Medulla oblongata (tissue), 1 donor: ENCODE results near the gene MYCBP2.
"Not testable (repeated sequence)": the region's sequence is repeated elsewhere in the genome, so short reads cannot be mapped to it uniquely, and the experiment has no call there.

Source experiments
- DNase-seq: peaks from one replicate; pipeline ENCODE4 v3.0.0-alpha.2; 2015; ENCODE audit errors: extremely low spot score

MYCBP2 gene

DNA sequence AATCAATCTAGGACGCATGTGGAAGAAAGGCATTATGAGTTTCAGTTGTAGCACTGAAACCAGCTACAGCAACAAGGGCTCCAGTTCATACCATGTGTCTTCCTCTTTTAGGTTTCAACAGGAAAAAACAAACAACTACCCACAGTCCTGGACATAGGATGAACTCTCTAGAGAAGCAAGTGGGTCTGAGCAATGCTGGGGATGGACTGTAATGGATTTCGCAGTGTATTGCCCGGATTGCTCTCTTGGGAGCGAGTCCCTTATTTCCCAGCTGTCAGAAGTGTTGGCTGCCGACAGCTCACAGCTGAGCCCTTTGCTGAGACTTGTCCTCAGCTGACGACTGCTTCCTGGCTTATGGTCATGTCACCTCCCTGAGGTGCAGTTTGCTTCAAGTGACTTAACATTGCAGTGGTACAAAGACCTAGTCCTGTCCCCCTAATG lies 12.1 kb upstream of the MYCBP2 start:
- DNase-seq, result peak; percentile 59

DNA sequence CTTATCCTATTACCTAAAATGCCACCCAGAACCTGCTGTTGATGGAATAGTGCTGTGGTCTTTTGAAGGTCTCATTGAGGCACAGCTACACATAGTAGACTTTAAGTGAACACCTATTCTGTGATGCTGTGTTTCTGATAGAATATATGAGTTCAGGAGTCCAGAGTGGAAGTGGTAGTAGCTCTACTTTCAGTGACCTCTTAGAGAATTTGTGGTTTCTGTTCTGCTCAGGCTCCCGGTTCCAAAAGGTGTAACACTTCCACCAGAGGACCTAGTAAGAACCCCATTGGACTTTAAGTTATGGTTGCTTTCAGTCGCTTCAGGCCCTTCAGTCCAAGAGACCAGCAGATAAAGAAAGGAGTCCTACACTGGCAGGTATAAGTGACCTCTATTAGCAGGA lies 11.4 kb upstream of the MYCBP2 start:
- DNase-seq, result no peak

DNA sequence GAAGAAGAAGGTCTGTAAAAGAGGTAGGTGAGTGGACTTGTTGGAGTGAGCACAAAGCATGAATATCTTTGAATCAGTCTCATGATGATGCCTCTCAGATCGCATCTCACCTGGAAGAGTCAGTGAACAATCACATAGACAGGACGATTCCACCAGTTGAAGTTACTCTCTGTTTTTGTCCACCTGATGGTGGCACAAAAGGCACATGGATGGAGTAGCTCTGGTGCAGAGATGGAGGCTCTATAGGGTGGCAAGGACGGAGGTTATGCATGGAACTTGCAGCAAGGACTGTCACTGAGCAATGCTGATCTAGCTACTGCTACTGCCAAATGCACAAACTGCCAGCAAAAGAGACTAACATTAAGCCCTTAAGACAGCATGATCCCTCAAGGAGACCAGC lies 10.3 kb upstream of the MYCBP2 start:
- DNase-seq, result no peak

DNA sequence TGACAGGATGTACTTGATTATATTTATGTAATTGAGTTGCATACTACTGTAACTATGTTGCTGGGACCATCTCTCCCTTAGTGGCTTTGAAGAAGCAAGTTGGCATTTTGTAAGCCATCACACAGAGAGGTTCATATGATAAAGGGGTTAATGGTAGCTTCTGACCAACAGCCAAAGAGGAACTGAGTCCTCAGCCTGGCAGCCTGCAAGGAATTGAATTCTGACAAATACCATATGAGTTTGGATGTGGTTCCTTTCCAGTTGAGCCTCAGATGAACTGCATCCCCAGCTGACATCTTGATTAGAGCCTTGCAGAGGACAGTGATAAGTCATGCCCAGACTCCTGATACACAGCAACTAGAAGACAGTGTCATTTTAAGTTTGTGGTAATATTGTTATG lies 8.6 kb upstream of the MYCBP2 start:
- DNase-seq, result no peak

DNA sequence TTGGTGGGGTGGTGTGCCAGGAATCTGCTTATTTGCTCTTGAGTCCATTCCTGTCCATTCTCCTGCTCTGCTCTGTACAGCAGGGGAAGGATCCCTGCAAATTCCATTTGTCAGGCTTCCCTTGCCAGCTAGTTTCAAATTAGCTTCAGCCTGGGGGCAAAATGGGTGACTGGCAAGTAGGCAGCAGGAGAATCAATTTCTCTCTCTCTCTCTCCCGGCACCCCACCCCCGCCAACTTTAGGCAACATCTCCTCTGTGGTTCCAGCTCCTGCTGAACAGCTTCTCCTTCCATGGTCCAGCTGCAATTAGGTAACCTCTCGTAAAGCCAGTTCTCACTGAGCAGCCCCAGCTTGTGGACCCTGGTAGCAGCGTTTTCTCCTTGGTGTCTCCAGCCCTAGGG lies 6.7 kb upstream of the MYCBP2 start:
- DNase-seq, result no peak

DNA sequence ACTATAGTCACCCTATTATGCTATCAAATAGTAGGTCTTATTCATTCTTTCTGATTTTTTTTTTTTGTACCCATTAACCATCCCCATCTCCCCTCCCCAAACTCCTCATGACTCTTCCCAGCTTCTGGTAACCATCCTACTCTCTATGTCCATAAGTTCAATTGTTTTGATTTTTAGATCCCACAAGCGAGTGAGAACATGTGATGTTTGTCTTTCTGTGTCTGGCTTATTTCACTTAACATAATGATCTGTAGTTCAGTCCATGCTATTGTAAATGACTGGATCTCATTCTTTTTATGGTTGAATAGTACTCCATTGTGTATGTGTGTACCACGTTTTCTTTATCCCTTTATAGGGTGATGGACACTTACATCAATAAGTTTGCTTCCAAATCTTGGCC lies 4.5 kb upstream of the MYCBP2 start:
- DNase-seq, result no peak

DNA sequence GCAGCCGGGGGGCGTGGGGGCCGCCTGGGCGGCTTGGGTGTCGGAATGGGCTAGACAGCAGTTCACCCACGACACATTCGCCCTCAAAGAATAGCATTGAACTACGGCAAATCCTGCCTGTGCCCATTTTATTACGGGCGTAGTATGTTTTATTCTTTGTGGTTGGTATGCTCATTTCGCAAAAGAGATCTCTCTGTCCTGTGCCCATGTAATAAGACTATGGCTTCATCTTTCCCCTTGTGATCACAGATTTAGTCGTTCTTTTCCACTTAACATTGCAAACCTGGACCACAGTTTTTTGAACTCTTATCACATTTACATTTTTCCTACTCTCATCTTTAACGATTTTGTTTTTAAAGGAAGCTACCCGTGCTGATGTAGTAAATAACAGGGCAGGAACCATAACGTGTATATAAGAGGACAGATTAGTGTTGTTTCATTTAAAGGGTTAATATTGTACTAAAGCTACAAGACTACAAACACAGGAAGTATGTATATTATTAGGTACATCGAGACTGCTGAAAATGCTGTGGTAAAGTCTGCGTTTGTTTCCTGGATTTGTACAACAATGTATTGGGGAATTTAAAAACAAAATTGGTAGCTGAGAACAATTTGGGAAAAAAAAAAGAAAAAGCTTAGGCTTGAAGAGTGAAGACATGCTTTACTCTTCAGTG lies 3.2 kb upstream of the MYCBP2 start:
- peak; percentile 80 for DNase-seq

DNA sequence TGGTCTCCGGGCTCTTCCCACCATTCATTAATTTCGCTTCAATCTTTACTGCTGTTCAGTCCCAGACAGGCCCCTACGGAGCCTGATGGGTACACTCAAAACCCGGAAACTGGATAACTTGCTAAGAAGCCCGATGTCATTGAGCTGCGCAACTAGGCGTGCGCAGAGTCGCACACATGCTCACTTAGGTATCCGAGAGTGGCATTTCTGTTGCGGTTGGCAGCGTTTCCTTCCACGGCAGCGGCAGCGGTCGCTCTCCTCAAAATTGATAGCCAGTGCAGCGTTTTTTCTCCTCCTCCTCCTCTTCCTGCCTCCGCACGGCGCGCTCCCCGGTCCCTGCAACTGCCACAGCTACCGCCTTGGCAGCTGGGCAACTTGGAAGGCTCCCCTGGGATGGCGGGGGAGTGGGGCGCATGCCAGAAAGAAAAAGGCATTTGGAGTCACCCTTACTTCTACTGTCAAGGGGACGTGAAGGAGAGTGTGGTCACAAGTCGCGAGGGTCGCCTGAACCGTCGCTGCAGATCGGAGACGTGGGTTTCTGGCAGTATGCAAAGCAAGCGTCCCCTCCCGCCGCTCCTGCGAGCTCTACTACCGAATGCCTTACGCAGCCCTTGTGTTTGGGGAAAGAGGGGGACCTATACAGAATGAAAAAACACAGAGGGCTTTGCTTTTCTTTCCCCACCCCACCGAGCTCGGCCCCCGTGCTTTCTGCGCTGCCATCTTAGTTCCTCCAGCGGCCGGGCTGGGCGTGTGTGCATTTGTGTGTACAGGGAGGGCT lies 2.4 kb upstream of the MYCBP2 start:
- DNase-seq, result peak; percentile 97

DNA sequence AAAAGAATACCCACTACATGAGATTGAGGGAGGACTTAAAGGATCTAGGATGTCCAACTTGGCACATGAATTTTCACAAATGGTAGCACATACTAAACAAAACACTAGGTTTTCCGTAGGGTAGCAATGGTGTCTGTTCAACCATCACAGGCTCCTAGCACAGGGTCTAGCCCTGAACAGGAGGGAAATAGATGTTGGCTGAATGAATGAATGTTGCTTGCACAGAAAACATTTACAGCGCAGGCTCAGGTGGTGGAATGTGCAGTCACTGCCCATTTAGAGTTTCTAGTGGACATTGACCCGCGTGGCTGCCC lies 1.9 kb upstream of the MYCBP2 start:
- no peak for DNase-seq

DNA sequence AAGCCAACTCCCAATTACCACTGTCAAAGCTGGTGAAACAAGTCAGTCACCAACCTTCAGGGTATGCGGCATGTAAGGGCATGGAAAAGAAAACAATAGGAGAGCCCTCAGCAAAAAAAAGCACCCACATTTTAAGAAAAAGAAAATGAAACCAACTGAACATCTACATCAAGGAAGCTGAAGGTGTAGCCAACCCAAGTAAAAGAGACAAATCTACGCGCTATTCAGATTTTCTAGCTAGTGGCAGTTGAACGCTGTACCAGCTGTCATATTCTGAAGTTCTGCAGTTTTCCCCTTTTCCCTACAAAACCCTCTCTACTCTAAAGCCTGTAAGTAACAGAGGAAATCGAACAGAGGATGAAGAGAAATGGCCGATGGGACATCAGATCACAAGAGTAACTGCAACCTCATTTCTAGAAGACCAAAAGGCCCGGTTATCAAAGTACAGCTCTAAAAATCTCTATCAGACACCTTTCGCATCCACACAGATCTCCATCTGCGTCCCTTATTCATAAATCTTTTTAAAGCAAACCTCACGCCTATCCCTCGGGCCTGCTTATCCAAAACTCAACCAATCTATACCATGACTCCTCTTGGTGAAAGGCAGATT lies 1.4 kb downstream of the MYCBP2 start:
- peak; percentile 61 for DNase-seq

DNA sequence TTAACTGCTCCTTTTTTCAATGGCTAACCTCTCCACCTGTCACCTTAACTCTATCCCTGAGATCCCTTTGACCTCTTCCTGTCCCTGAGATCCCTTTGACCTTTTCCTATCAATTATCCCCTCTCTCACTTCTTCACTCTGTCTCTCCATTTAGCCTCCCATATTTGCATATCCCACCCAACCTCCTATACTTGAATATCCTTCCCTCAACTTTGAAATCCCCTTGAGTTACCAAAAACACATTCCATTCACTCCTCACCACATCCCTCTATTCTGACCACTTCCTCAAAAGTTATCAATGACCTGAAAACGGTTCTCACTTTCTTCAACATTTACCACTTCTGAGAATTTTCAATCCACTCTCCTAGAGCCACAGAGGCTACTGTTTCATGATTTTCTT lies 3.0 kb downstream of the MYCBP2 start:
- DNase-seq, result no peak

DNA sequence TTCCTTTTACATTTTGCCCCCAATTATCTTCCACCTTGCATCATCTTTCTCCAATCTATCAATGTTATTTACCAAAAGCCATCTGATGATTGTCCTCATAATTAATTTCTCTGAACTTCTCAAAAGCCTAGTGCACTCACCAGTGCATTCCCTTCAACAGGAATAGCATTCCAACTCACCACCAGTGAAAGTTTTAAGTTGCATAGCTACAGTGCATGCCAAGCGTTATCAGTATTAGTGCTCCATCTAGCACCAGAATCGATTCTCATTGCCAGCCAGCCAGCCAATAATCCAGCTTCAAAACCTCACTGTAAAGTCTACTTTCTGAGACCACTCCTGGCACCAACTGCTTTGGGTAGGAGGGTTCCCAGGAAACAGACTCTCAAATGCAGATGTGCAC lies 7.4 kb downstream of the MYCBP2 start:
- no peak for DNase-seq

DNA sequence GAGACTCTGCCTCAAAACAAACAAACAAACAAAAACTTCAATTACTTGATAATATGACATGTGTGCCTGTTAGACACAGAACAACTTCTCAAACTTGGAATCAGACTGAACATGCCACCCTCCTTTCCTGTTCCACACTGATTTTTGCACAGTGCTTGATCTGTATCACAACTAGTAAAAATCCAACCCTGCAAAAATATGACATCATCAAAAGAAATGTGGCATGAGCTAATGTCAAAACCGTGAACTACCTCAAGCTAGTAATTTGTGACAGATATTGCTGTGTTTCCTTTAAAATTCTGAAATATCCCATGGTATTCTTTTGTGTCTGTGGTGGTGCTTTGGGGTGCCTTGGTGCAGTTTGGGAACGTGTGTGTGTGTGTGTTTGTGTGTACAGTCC lies 8.2 kb downstream of the MYCBP2 start:
- DNase-seq, result no peak

DNA sequence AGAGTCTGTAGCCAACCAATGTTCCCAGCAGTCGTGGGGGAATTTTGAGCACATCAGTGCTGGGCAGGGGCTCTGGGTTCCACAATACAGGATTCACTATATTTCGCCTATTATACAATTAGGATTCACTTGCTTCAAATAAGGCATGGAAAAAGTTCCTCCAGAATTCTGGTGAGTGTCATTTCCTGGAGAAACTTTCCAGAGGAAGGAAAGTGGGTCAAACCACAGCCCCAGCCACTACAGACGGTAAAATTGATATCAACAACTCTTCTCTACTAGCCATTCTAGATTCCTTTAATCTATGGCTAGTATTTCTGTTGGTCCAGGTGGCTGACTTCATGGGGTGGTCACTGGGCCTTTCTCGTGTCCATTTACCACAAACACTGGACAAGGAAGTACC lies 10.5 kb downstream of the MYCBP2 start:
- DNase-seq, result no peak

DNA sequence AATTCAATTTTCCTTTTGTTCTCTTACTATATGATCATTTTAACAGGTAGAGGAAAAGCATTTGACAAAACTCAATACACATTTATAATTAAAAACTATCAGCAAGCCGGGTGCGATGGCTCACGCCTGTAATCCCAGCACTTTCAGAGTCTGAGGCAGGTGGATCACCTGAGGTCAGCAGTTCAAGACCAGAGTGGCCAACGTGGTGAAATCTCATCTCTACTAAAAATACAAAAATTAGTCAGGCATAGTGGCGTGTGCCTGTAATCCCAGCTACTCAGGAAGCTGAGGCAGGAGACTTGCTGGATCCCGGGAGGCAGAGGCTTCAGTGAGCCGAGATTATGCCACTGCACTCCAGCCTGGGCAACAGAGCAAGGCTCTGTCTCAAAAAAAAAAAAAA lies 11.4 kb downstream of the MYCBP2 start:
- DNase-seq, result not testable (repeated sequence)

DNA sequence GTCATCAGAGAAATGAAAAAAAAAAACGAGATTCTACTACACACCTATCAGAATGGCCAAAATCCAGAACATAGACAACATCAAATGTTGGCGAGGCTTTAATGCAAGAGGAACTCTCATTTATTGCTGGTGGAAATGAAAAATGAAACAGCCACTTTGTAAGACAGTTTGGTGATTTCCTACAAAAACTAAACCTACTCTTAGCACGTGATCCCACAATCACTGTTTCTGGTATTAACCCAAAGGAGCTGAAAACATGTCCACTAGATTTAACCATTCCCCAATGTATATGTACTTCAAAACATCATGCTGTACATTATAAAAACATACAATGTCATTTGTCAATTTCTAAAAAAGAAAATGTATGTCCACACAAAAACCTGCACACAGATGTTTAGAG lies 13.0 kb downstream of the MYCBP2 start:
- no peak for DNase-seq

DNA sequence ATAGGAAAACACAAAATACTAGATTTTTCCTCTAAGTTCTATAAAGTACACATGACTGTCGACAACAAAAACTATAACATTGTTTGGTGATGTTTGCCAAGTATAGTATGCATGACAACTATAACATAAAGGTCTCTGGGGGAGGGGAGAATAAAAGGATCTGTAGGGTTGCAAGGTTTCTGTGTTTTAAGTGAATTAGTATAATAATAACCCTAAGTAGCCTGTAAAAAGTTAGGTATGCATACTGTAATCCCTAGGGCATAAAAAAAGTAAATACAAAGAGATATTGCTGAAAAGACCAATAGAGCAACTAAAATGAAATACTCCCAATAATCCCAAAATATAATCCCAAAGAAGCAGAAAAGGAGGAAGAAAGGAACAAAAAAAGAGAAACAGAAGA lies 14.6 kb downstream of the MYCBP2 start:
- DNase-seq, result no peak

DNA sequence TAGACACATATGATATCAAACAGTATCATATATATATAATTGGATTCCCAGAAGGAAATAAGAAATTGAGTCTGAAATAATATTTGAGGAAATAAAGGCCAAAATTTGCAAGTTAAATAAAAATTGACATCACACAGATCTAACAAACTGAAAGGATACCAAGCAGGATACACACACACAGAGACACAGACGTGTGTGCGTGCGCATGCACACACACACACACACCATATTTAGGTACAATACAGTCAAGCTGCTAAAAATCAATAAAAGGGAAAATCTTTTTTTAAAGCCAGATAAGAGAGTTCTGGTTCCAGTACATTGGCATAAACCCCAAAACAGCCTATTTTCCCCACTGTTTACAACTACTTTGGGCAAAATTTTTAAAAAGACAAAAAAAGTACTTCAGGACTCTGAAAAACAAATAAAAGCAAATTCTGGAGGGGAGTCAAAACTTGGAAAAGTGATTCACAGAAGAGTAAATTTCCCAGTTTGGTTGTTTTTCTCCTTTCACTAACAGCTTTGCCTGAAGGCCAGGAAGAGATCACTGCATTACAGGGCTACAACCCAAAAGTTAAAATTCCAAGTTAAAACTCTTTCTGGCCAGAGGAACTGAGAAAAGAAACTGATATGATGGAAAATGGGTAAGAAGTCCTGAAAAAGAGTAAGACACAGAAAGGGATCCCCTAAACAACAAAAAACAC lies 16.2 kb downstream of the MYCBP2 start:
- DNase-seq, result no peak

DNA sequence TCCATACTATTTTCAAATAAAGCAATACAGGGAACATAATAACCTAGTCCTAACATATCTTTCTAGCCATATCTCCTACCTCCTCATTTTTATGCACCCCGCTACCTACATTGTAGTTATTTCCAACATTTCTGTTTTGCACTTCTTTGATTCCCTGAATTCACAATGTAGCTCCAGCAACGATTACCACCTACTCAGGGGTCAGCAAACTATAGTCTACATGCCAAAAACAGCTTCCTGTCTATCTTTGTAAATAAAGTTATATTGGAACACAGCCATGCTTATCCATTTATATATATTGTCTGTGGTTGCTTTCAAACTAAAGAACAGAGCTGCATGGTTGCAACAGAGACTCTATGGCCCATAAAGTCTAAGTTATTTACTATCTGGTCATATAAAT lies 16.7 kb downstream of the MYCBP2 start:
- DNase-seq, result no peak

DNA sequence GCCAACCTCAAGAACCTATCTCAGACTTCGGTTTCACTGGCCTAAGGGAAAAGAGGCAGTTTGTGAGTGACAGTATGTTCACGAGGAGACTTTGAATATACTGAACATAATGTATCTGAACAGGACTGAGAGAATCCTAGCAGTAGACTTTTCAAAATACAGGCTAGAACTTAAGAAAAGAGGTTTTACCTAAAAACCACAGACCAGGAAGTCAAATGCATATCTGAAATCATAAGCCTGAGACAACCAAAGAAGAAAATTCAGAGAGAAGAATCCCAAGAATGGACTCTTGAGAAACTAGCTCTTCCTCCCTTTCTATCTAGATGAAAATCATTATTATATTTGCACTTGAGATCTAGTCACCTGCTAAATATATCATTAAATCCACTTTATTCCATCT lies 17.6 kb downstream of the MYCBP2 start:
- DNase-seq, result no peak

DNA sequence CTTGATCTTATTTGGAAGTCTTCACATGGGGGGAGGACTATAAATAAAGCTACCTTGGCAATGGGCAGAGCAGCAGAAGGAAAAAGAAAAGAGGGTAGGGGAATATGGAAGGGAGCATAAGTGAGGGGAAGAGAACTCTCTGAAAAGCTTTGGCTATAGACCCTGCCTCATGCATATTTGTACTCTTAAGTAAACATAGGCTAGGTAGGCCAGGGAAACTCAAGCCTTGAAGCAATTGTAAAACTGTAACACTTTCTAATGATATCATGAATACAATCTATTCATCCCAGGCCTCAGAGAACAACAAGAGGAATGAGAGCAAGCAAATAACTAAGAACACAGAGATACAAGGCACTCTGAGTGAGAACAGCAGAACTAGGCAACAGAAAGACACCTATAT lies 20.4 kb downstream of the MYCBP2 start:
- no peak for DNase-seq

DNA sequence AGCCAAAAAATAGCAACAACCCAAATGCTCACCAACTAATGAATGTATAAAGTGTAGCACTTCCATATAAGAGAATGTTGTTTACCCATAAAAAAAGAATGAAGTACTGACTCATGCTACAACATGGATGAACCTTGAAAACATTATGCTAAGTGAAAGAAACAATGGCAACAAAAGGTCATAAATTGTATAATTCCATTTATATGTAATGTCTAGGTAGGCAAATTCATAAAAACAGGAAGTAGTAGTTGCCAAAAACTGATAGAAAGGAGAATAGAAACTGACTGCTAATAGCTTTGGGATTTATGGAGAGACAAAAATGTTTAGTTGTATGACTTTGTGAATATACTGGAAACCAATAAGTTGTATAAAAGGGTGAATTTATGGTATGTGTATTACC lies 21.6 kb downstream of the MYCBP2 start:
- no peak for DNase-seq
